ENCODE data around the gene PRCD.

- TF ChIP-seq EZH2phosphoT487 (IDR thresholded peaks at IDR 0.05; ENCODE audit: insufficient read depth, low read depth) (no peak), EZH2 (IDR thresholded peaks at IDR 0.05; ENCODE audit: insufficient read depth, poor library complexity, severe bottlenecking) (no peak)
Measured at GRCh38 chr17:76542984-76543383, 3.1 kb downstream of the PRCD start.

All from GM23248 (cell line).